SK-N-SH treated with all-trans-retinoic acid at 6 μM for 48 hours (cell line): Measurements from ENCODE around the gene NHEJ1.

Experiments
- ARNTL ChIP-seq: fragments of 450-650 bp; formaldehyde crosslinking; IDR thresholded peaks from 2 replicates; pipeline ENCODE4 v1.5.0; 2020; ENCODE audit warnings: low read depth, mild to moderate bottlenecking, moderate library complexity, borderline replicate concordance
- BACH2 ChIP-seq: fragments of 250-450 bp; sonication (Bioruptor Pico); IDR thresholded peaks from 2 replicates; pipeline ENCODE4 v1.9.0; 2021; ENCODE audit warnings: mild to moderate bottlenecking, borderline replicate concordance
- CSDC2 ChIP-seq: fragments of 250-450 bp; sonication (Bioruptor Pico); IDR thresholded peaks from 2 replicates; pipeline ENCODE4 v1.5.0; 2020; ENCODE audit warnings: mild to moderate bottlenecking, moderate library complexity
- GLIS3 ChIP-seq: fragments of 250-450 bp; sonication (Bioruptor Pico); IDR thresholded peaks from 2 replicates; pipeline ENCODE4 v1.5.0; 2020; ENCODE audit warnings: mild to moderate bottlenecking, moderate library complexity
- PATZ1 ChIP-seq: fragments of 250-450 bp; sonication (Bioruptor Pico); IDR thresholded peaks from 2 replicates; pipeline ENCODE4 v1.8.0; 2020; ENCODE audit warnings: mild to moderate bottlenecking, moderate library complexity, borderline replicate concordance
- PPARA ChIP-seq: fragments of 250-450 bp; sonication (Bioruptor Pico); IDR thresholded peaks from 2 replicates; pipeline ENCODE4 v1.5.0; 2020; ENCODE audit warnings: mild to moderate bottlenecking, borderline replicate concordance
- TCF4 ChIP-seq: fragments of 250-450 bp; sonication (Bioruptor Pico); IDR thresholded peaks from 2 replicates; pipeline ENCODE4 v1.8.0; 2021; ENCODE audit warnings: mild to moderate bottlenecking, moderate library complexity, borderline replicate concordance
- ZC3H10 ChIP-seq: fragments of 250-450 bp; sonication (Bioruptor Pico); IDR thresholded peaks from 2 replicates; pipeline ENCODE4 v1.5.1; 2021; ENCODE audit warnings: mild to moderate bottlenecking, moderate library complexity
- ZFP3 ChIP-seq: fragments of 250-450 bp; sonication (Bioruptor Pico); IDR thresholded peaks from 2 replicates; pipeline ENCODE4 v1.5.0; 2020; ENCODE audit warnings: mild to moderate bottlenecking, moderate library complexity
- ZNF70 ChIP-seq: fragments of 450-650 bp; formaldehyde crosslinking; IDR thresholded peaks from 2 replicates; pipeline ENCODE4 v1.5.0; 2020; ENCODE audit warnings: mild to moderate bottlenecking, moderate library complexity
- ZNF8 ChIP-seq: fragments of 450-650 bp; formaldehyde crosslinking; IDR thresholded peaks from 2 replicates; pipeline ENCODE4 v1.5.0; 2020; ENCODE audit warnings: mild to moderate bottlenecking, moderate library complexity
- TF ChIP-seq, protein P1 (sequence below): fragments of 250-450 bp; sonication (Bioruptor Pico); IDR thresholded peaks from 2 replicates; pipeline ENCODE4 v1.5.1; 2020; ENCODE audit warnings: low read depth, mild to moderate bottlenecking, moderate library complexity

DNA sequence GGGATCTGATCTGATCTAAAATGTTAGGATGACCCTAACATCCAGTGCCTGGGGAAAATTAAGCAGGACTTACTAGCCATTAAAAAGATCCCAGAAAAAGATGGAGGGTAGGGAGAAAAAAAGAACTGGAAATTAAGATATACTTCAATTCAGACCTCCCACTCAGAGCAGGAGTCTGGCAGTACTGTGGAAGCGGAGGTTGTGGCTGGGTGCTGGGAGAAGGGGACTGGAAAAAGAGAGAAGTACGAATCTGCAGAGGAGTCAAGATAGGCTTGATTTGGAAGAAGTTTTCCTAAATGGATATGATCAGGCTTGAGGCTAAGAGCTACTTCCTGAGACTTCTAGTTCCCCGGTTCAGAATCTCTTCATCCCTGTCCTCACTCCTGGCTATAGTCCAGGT lies 66.4 kb downstream of the NHEJ1 start:
- no peak for TF ChIP-seq ZC3H10 (CRISPR knock-in tag)
- no peak for TF ChIP-seq PATZ1 (CRISPR knock-in tag)
- TF ChIP-seq ZFP3, result no peak
- TF ChIP-seq ZNF70 (CRISPR knock-in tag), result no peak
- no peak for TF ChIP-seq TCF4
- no peak for TF ChIP-seq BACH2 (CRISPR knock-in tag)
- no peak for TF ChIP-seq ARNTL (CRISPR knock-in tag)
- TF ChIP-seq, protein P1, sequence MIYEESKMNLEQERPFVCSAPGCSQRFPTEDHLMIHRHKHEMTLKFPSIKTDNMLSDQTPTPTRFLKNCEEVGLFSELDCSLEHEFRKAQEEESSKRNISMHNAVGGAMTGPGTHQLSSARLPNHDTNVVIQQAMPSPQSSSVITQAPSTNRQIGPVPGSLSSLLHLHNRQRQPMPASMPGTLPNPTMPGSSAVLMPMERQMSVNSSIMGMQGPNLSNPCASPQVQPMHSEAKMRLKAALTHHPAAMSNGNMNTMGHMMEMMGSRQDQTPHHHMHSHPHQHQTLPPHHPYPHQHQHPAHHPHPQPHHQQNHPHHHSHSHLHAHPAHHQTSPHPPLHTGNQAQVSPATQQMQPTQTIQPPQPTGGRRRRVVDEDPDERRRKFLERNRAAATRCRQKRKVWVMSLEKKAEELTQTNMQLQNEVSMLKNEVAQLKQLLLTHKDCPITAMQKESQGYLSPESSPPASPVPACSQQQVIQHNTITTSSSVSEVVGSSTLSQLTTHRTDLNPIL (CRISPR knock-in tag), result no peak
- no peak for TF ChIP-seq PPARA (CRISPR knock-in tag)
- TF ChIP-seq GLIS3 (CRISPR knock-in tag), result no peak
- no peak for TF ChIP-seq ZNF8 (CRISPR knock-in tag)
- no peak for TF ChIP-seq CSDC2
